Hematopoietic multipotent progenitor cell treated with erythropoietin and hydrocortisone succinate and interleukin-3 and kit ligand, for 15 days (in vitro differentiated cells): ENCODE measurements around the gene SUB1.
"Not testable (repeated sequence)": the region's sequence is repeated elsewhere in the genome, so short reads cannot be mapped to it uniquely, and the experiment has no call there.

Source experiments
- DNase-seq: peaks from one replicate; pipeline ENCODE4 v3.0.0-alpha.2; 2015; ENCODE audit warnings: low spot score

Gene SUB1

DNA sequence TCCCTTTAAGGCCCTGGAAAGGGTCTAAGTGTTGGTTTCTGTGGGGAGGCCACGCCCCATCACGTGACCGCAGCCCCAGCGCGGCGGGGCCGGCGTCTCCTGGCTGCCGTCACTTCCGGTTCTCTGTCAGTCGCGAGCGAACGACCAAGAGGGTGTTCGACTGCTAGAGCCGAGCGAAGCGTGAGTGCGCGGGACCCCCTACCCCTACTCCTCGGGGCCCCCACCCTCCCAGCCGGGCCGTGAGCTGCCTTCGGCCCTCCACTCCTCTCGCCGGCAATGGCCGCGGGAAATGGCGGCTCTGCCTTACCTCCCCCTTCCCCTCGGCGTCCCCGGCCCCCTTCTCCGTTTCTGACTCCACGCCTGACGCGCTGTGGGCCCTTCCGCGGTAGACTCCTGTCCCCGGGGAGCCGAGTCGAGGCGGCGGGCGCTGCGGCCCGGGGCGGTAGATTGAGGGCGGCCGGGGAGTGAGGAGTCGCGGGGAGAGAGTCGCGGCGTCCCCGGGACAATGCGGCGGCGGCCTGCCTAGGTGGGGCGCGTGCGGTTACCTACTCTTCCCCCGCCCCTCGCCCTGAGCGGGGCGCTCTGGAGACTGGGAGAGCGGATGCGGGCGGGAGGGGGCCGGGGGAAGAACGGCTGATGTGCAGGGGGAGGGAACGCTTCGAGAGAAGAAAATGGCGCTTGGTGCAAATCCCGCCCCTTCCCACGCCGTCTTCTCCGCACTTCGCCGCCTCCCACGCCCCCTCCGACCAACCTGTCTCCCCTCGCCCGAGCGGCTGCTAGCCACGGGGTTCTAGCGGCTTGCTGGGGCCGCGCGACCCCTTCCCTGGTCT, at the start of gene SUB1:
Gene SUB1, plus strand, starts transcription at position 112 of the 830 bp plus-strand sequence. CDS start 2,956 bp downstream, outside the sequence.
- peak; percentile 95 for DNase-seq

- no peak for DNase-seq
These were observed 49.1 kb upstream of the SUB1 start for GRCh38 chr5:32536246-32536645.

DNA sequence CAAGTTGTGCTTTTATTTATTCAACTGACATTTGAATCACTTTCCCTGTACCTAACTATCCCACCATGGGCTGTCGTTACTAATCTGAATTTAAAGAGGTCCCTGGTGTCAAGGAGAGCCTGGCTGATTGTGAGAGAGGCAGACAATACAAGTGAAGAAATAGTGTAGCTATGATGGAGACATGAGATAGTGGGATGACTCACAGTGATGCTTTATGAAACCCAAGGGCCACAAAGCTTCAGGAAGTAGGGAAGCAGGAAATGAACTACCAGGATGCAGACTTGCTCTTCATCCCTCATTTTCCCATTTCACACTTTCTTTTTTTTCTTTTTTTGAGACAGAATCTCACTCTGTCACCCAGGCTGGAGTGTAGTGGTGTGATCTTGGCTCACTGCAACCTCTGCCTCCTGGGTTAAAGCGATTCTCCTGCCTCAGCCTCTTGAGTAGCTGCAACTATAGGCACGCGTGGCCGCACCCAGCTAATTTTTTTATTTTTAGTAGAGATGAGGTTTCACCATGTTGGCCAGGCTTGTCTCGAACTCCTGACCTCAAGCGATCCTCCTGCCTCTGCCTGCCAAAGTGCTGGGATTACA, 47.8 kb upstream of the SUB1 start:
- not testable (repeated sequence) for DNase-seq

GRCh38 chr5:32538031-32538547, 47.3 kb upstream of the SUB1 start:
- DNase-seq = no peak

DNA sequence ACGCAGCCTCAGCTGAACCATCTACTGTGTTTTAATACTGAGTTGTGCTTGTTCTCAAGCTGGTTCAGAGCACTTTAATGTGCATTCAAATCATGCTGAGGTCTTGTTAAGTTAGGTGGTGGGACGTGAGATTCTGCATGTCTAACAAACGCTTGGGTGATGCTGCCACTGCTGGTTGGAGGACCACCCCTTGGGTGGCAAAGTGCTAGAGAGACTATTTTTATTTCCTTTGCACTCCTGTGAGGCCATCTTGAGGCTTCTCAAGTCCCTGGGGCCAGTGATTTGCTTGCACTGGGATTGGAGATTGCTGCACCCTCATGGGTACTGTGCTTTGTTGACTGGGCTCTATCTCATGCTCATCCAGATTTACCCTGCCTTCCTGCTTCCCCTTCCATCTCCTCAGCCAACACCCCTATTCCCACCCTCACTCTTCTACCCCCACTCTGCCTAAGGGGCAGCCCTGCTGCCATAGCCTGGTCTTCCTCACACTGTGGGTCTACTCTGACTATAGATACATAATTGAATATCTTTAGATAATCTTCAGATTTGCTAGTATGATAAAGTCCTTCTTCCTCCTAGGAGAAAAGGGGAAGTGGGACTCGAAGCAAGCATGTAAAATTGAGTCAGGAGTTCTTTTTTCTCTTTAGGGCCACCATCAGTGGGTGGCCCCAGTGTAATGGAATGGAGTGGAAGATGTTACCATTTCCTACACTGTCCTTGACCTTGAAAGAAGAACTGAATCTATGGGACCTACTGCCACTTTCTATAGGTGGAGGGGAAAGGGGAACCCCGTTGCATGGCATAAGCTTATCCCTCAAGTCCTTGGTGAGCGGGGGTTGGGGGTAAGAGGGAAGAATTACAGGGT, 45.1 kb upstream of the SUB1 start:
- no peak for DNase-seq

GRCh38 chr5:32541241-32541640, 44.1 kb upstream of the SUB1 start:
- no peak for DNase-seq

DNA sequence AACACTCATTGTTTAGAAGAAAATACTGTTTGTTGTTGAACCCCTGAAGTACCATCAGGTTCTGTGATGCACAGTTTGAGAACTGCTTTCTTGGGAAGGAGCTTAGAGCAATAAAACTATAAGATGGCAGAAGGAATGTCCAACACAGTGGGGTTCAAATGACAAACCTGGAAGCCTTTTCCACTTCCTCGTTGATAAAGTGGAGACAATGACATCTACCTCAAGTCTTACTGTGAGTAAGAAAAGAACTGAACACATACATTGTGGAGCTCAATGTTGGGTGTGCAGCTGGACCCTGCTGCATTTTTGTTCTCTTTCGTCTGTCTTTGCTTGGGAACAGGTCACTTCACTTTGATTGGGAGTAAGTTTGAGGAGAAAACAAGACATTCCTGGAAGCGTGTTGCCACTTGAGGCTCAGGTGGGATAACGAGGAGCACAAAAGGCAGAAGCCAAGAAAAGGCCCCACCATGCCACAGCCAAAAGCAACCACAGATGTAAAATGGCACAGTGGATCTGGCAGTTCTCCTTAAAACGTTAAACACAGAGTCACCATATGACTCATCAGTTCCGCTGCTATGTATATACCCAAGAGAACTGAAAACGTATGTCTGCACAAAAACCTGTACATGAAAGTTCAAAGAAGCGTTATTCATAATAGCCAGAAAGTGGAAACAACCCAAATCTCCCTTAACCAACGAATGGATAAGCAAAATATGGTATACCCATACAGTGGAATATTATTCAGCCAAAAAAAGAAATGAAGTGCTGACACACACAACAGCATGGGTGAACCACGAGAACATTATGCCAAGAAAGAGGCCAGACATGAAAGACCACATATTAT, 42.9 kb upstream of the SUB1 start:
- no peak for DNase-seq

DNA sequence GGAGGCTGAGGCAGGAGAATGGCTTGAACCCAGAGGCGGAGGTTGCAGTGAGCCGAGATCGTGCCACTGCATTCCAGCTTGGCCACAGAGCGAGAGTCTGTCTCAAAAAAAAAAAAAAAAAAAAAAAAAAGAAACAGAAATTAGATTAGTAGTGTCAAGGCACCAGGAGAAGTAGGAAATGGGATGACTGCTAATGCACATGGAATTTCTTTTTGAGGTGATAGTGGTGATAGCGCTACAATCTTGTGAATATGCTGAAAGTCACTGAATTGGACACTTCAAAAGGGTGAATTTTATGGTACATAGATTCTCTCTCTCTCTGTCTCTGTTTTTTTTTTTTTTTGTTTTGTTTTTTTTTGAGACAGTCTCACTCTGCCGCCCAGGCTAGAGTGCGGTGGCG, 42.1 kb upstream of the SUB1 start:
- no peak for DNase-seq

DNA sequence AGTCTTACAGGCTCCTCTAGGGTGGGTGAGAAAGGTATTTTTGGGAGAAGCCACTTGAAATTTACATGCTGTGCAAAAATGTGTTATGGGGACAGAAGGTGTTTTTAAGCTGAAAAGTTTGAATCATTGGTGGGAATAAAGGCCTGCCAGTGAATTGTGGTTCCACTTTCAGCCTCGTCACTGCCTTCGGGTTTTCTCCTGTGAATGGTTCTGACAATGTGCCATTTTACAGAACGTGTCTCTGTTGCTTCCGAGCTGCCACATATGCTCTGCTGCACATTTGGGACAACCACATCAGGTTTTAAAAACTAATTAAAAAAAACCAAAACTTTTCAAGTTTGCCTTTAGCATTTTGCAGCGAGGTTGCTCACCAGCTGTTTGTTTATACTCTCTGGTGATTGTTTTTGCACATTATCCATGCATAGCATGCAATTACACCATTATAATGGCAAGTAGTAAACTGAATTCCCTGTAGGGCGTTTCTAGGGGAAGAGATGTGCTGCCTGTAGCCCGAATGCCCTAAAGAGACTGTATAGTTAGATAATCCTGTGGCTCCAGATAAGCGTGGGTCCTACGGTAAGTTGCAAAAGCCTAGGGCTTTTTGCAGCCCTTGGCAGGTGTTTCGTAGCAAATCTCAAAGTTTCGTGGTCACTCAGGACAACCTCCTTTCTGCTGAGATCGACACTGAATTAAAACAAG, 40.1 kb upstream of the SUB1 start:
- DNase-seq = no peak

- DNase-seq = no peak
These were observed 34.2 kb upstream of the SUB1 start for GRCh38 chr5:32551194-32551593.

GRCh38 chr5:32551865-32552264, 33.5 kb upstream of the SUB1 start:
- no peak for DNase-seq

- DNase-seq = not testable (repeated sequence)
These were observed 32.9 kb upstream of the SUB1 start for GRCh38 chr5:32552491-32552890.

- no peak for DNase-seq
These were observed 32.4 kb upstream of the SUB1 start for GRCh38 chr5:32552936-32553335.

- not testable (repeated sequence) for DNase-seq
These were observed 31.1 kb upstream of the SUB1 start for GRCh38 chr5:32554181-32554780.

DNA sequence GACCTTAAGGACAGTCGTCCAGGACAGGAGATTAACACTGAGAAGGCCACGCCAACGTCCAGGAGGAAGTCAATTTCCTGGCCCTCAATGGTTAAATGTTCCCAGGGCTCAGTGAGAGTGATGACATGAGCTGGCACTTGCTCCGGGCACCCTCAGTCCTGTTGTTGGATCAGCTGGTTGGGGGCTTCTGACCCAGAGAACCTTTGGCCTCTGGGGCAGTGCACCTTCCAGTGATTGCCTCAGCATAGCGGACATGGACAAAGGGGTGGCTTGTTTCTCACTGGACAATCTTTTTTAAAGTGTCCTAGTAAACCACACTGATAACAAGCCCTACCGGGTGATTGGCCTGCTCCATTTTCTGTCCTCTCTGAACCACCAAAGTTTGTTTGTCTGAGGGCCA, 28.8 kb upstream of the SUB1 start:
- DNase-seq = not testable (repeated sequence)

DNA sequence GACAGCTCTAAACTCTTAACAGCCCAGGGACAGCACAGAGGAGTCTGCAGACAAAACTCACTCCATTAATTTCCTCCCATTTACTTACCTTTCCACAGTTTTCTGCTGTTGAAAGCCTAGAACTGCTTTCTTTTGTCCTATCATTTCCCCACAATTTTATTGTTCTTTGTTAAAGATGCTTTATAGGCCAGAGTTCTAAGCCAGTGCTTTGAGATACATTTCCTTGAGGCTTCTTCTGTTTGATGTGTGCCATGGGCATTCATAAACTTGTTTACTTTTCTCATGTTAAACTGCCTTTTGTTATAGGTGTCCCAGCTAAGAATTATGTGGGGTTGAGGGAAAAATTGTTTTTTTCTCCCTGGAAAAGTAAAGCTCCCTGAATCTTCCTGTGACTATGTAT, 25.9 kb upstream of the SUB1 start:
- no peak for DNase-seq

DNA sequence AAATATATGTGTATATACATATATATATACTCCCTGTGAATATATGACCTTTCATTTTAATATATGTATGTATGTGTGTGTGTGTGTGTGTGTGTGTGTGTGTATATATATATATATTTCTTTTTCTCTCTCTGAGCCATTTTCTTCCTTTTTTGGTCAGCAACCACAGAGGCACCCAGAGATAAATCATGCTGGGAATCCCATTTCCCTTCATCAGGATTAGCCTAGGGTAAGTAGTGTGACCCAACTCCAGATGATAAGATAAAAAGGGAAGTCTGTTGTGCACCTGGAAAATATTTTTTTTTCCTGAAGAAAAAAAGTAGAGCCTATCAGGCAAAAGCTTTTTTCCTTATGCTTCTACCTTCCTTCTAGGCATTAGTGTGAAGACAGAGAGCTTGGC, 25.4 kb upstream of the SUB1 start:
- DNase-seq = no peak

DNA sequence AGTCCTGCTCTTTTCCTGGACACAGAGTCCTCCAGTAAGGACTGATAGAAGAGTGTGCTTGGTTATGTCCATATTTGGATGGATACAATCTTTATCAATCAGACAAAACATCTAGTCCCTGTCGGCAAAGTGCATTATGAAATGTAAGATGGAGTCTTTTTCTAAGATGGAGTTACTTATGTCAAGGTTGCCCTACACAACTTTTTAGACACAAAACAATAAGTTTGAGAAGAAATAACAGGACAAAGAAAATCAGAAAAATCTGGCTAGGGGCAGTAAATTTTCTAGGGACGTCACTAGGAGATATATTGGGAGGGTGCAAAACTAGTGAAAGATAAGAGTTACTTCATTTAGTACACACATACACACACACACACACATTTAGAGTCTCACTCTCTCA, 23.3 kb upstream of the SUB1 start:
- DNase-seq = no peak

DNA sequence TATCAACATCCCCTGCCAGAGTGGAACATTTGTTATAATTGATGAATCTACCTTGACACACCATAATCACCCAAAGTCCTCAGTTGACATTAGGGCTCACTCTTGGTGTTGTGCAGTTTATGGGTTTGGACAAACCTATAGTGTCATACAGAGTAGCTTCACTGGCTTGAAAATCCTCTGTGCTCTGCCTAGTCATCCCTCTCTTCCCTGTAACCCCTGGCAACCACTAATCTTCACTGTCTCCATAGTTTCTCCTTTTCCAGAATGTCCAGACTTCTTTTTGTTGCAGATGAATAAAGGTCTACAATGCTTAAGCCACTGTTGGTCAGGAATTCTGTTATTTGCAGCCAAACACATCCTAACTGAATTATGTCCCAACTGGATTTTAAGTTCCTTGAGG, 22.5 kb upstream of the SUB1 start:
- DNase-seq = no peak

DNA sequence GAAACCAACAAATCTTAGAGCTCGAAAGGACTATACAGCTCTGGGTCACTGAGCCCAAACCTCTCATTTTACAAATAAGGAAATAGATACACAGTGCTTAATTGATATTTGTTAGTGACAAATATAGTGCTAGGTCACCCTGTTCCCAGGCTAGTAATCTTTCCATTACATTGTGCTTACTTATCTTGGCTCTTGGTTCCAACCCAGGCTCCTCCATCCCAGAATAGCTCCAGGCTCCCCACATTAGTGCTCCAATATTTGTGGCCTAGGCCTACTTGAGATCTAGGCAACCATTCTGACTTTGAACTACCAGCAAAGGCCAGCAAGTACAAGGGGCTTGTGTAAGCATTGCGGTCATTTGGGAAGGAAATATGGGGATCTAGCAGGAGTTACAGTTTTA, 21.7 kb upstream of the SUB1 start:
- no peak for DNase-seq

DNA sequence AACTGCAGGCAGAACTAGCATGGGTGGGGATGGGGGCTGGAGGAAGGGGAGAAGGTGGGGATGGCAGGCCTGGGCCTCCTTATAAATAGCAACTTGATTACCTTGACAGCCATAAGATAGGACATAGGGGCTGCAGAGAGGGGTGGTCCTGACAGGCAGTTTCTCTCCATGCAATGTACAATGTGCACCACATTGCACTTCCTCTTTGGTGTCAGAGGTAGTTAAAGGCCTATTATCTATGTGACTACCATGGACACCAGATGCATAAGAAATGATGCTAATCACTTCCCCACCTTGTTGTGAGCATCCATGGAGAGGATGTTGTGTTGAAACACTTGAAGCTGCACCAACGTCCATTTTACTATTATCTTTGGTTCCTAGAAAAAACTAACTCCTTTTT, 20.2 kb upstream of the SUB1 start:
- DNase-seq = no peak
